PC-3 (cell line): ENCODE measurements around the gene SHISA6.

Experiments used
- CTCF ChIP-seq: fragments of 300-600 bp; sonication (generic); conservative IDR thresholded peaks from 2 replicates; pipeline ENCODE4 v1.5.1; 2017; ENCODE audit warnings: antibody characterized with exemption, low read depth, mild to moderate bottlenecking, low read length
- EZH2phosphoT487 ChIP-seq: fragments of 300-600 bp; sonication (generic); IDR thresholded peaks from 2 replicates; pipeline ENCODE4 v1.6.1; 2018; ENCODE audit warnings: mild to moderate bottlenecking, antibody characterized with exemption, low read length, borderline replicate concordance

- TF ChIP-seq CTCF (no peak), EZH2phosphoT487 (no peak)
Observed at GRCh38 chr17:11318207-11318606, 77.2 kb downstream of the SHISA6 start.
